Activated CD8-positive, alpha-beta memory T cell treated with anti-CD3 and anti-CD28 coated beads, Interleukin-2, amount 50 U/mL, for 24 hours (primary cell): ENCODE data around the gene C3orf18.
A peak's percentile ranks its signal among the peaks of the same experiment; 100 is the strongest.

Experiments
- DNase-seq: peaks from one replicate; pipeline ENCODE4 v3.0.0-alpha.2; 2020; ENCODE audit errors: extremely low read depth

The C3orf18 gene

GRCh38 chr3:50551054-50551659 is 16.4 kb downstream of the C3orf18 start:
- DNase-seq = no peak

- DNase-seq = no peak
Measured at GRCh38 chr3:50550079-50550736, 17.3 kb downstream of the C3orf18 start.

GRCh38 chr3:50549226-50549625 is 18.3 kb downstream of the C3orf18 start:
- no peak for DNase-seq

GRCh38 chr3:50545781-50546180 is 21.8 kb downstream of the C3orf18 start:
- no peak for DNase-seq

GRCh38 chr3:50542177-50543034 is 25.1 kb downstream of the C3orf18 start:
- DNase-seq = peak; percentile 20

GRCh38 chr3:50539356-50540286 is 27.9 kb downstream of the C3orf18 start:
- no peak for DNase-seq

GRCh38 chr3:50537421-50538129 is 30.0 kb downstream of the C3orf18 start:
- no peak for DNase-seq

- no peak for DNase-seq
Measured at GRCh38 chr3:50536471-50537180, 30.9 kb downstream of the C3orf18 start.

GRCh38 chr3:50534681-50535330 is 32.7 kb downstream of the C3orf18 start:
- DNase-seq = no peak

- DNase-seq = no peak
Measured at GRCh38 chr3:50533807-50534461, 33.6 kb downstream of the C3orf18 start.

- no peak for DNase-seq
Measured at GRCh38 chr3:50533316-50533715, 34.2 kb downstream of the C3orf18 start.

GRCh38 chr3:50532062-50532705 is 35.4 kb downstream of the C3orf18 start:
- DNase-seq = no peak

GRCh38 chr3:50531201-50531600 is 36.3 kb downstream of the C3orf18 start:
- DNase-seq = no peak

GRCh38 chr3:50530001-50530970 is 37.3 kb downstream of the C3orf18 start:
- DNase-seq = no peak

- DNase-seq = peak; percentile 18
Measured at GRCh38 chr3:50525987-50526386, 41.6 kb downstream of the C3orf18 start.

- DNase-seq = no peak
Measured at GRCh38 chr3:50525191-50525910, 42.2 kb downstream of the C3orf18 start.

GRCh38 chr3:50524746-50525145 is 42.8 kb downstream of the C3orf18 start:
- no peak for DNase-seq
